ENCODE data around the gene KRTAP20-3.

The KRTAP20-3 gene

DNA sequence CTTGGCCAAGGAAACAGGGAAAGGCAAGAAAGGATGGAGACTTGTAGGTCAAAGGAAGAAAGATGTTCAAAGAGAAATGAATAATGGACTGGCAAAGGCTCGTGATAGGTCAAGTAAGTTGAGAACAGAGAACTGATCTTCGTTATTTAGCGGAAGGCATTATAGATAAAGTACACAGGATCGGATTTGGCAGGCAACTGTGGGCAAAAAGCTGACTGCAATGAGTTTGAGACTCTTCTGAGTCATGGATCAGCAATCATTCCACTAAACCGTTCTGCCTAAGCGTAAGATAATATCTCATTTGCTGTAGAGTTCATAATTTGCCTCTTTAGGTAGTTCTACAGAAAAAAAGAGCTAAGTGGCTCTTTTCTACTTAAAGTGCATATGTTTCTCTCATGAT lies 41.8 kb downstream of the KRTAP20-3 start:
- no peak for DNase-seq (ENCODE audit: low read depth)

DNA sequence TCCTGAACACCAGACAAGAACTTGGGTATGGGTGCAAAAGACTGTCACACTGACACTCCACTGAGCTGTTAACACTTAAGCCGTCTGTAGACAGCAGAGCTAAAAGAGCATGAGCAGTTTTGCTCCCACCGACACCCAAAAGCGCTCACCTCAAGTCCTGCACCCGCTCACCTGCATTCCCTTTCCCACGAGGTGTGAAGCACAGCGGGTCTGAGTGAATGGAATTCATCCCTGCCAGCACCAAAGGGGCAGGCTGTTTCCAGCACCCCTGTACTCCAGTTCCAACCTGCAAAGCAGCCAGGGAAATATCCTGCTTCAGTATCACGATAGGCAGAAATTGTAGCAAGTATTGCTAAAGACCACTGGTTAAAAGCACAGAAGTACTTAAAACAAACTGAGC lies 47.2 kb downstream of the KRTAP20-3 start:
- DNase-seq (ENCODE audit: low read depth) = no peak

All from ELR (cell line).